GM04504 (cell line): ENCODE measurements around the gene ERLEC1.
"Not testable (repeated sequence)": the region's sequence is repeated elsewhere in the genome, so short reads cannot be mapped to it uniquely, and the experiment has no call there.

ENCODE experiments used
- DNase-seq: peaks from one replicate; pipeline ENCODE4 v3.0.0-alpha.2; 2012; ENCODE audit warnings: low read depth

ERLEC1 gene, protein sequence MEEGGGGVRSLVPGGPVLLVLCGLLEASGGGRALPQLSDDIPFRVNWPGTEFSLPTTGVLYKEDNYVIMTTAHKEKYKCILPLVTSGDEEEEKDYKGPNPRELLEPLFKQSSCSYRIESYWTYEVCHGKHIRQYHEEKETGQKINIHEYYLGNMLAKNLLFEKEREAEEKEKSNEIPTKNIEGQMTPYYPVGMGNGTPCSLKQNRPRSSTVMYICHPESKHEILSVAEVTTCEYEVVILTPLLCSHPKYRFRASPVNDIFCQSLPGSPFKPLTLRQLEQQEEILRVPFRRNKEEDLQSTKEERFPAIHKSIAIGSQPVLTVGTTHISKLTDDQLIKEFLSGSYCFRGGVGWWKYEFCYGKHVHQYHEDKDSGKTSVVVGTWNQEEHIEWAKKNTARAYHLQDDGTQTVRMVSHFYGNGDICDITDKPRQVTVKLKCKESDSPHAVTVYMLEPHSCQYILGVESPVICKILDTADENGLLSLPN

DNA sequence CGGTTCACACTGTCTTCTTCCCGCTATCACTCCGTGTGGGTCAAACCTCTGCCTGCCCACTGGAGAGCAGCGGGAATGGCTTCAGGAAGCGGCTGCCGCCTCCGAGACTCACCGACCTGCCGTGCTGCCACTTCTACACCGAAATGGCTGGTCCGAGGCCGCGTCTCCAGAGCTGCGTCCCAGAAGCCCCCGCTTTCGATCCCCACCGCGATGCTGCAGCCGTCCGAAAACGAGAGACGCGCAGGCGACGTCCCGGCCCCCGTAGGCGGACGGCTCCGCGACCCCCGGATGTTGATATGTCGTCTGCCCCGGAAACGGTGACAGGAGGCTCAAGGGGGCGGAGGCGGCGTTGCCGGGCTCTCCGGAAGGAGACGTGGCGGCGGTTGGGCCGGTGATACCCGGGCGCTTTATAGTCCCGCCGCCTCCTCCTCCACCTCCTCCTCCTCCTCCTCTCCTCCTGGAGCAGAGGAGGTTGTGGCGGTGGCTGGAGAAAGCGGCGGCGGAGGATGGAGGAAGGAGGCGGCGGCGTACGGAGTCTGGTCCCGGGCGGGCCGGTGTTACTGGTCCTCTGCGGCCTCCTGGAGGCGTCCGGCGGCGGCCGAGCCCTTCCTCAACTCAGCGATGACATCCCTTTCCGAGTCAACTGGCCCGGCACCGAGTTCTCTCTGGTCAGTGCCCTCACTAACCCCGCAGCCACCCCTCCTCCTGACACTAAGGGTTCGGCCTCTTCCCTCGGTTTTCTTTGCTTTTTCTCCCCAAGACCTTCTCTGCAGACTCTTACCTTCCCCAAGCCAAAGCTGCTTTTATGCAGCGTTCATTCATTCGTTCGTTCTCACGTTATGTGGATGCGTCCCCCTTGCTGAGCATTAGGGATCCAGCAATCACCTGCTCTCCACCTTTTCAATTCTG lies at the start of gene ERLEC1, which contains the start of gene ASB3:
TSS of gene ERLEC1 (plus strand) at position 340 of the 909 bp plus-strand sequence. CDS start at position 507, 167 bp downstream.
TSS of gene ASB3 (minus strand) at position 249 of the 909 bp plus-strand sequence. CDS start 21,381 bp downstream, outside the sequence.
- DNase-seq = peak; percentile 76

GRCh38 chr2:53737091-53737490 lies 49.8 kb upstream of the ERLEC1 start:
- DNase-seq = no peak

- no peak for DNase-seq
These were observed 47.8 kb upstream of the ERLEC1 start for GRCh38 chr2:53739032-53739431.

DNA sequence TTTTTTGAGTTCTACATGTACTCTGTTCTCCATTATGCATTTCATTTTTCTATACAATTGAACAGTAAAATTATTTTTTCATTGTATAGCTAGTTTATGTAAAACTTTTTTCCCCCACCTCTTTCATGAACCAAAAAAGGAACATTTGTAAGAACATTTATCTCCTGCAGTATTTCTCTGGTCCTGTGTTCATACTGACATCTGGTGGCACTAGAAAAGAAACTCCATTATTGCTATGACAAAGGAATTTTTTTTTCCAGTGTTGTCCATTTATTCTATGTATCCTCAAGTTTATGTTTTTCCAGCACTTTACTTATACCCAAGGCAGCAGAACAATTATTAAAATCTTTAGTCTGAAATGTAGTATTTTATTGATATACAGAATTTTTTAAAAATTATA lies 46.7 kb upstream of the ERLEC1 start:
- DNase-seq = no peak

- DNase-seq = no peak
These were observed 42.3 kb upstream of the ERLEC1 start for GRCh38 chr2:53744395-53745065.

- no peak for DNase-seq
These were observed 36.6 kb upstream of the ERLEC1 start for GRCh38 chr2:53750041-53750768.

GRCh38 chr2:53751728-53752127 lies 35.1 kb upstream of the ERLEC1 start:
- DNase-seq = no peak

- no peak for DNase-seq
These were observed 34.5 kb upstream of the ERLEC1 start for GRCh38 chr2:53752385-53752784.

GRCh38 chr2:53753041-53753440 lies 33.8 kb upstream of the ERLEC1 start:
- no peak for DNase-seq

GRCh38 chr2:53755121-53755520 lies 31.7 kb upstream of the ERLEC1 start:
- peak; percentile 33 for DNase-seq

DNA sequence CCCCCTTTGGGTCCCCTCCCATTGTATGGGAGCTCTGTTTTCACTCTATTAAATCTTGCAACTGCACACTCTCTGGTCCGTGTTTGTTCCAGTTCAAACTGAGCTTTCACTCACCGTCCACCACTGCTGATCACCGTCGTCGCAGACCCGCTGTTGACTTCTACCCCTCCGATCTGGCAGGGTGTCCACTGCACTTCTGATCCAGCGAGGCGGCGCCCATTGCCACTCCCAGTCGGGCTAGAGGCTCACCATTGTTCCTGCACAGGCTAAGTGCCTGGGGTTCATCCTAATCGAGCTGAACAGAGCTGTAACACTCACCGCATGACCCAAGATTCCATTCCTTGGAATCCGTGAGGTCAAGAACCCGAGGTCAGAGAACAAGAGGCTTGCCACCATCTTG lies 30.2 kb upstream of the ERLEC1 start:
- no peak for DNase-seq

DNA sequence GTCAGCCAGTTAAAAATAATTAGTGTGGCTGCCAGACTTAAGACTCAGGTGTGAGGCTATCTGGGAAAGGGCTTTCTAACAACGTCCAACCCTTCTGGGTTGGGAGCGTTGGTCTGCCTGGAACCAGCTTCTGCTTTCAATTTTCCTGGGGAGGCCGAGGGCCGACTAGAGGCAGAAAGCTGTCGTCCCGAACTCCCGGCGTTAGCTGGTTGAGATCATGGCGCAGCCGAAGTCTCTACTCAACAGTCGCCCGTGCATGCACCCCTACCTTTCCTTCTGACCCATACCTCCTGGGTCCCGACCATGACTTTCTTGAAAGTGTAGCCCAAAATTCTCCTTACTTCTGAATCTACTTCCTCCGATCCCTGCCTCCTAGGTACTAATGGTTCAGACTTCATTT lies 29.6 kb upstream of the ERLEC1 start:
- not testable (repeated sequence) for DNase-seq

- no peak for DNase-seq
These were observed 21.1 kb upstream of the ERLEC1 start for GRCh38 chr2:53765767-53766166.

DNA sequence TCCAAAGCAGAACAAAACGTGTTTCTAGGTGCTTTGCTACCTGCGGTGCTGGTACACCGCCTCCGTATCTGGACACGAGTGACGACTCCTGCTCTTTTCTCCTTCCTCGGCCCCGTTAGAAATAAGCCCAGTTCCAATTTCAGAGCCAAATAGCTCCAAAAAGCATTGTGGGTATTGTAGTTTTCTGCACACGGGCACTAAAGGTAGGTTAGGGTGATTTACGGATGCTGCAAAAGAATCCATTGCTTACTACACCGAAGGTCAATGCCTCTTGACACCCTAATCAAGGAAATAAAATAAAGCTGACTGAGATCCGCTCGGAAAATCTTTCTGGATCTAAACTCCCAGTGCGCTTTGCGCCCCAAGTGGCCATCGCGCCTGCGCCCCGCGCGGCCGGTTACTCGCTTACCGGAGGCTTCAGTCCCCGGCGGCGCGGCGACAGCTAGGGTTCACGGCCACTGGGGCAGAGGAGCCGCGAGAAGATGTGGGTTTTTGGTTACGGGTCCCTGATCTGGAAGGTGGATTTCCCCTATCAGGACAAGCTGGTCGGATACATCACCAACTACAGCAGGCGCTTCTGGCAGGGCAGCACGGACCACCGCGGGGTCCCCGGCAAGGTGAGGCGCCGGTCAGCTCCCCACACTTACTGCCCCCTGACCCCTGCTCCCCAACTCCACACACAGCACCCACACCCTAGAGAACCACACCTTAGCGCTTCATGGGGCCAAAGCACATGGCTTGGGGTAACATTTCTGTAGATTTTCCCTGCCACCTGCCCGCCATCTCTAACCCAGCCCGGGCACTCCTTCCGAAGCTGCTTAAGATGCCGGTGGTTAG lies 19.2 kb upstream of the ERLEC1 start, which contains the start of gene CHAC2:
TSS of gene CHAC2 (plus strand) at position 400 of the 837 bp plus-strand sequence. CDS start at position 483, 83 bp downstream.
- DNase-seq = peak; percentile 48

DNA sequence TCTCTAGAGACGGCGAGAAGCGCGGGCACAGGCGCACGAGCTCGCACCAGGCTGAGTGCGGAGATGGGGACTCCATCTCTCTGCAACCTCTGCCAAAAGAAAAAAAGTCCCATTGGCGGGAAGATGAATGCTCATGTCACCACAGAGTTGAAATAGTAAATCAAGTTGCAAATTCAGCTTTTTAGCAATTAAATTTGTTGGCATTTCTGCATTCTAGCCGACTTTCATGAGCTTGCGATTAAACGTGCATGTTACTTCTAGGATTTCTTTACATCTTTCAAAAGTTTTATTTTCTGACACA lies 18.7 kb upstream of the ERLEC1 start:
- DNase-seq = no peak

DNA sequence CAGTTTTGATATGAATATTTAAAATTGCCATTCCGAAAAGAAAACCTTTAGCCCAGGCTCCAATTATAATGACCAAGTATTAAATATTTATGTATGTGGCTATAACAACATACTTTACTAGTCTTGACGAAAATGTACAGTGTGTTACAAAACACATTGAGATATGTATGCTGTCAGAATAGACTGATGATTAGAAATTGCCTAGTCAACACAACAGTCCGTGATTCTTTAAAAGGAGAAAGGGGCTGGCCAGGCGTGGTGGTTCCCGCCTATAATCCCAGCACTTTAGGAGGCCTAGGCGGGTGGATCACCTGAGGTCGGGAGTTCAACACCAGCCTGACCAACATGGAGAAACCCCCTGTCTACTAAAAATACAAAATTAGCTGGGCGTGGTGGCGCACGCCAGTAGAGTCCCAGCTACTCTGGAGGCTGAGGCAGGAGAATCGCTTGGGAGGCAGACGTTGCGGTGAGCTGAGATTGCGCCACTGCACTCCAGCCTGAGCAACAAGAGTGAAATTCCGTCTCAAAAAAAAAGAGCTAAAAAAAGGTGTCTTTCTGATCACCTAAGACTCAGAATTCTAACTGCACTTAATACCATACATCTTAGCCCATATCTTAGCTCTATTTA lies 17.4 kb upstream of the ERLEC1 start:
- no peak for DNase-seq

- no peak for DNase-seq
These were observed 16.6 kb upstream of the ERLEC1 start for GRCh38 chr2:53770264-53770663.

DNA sequence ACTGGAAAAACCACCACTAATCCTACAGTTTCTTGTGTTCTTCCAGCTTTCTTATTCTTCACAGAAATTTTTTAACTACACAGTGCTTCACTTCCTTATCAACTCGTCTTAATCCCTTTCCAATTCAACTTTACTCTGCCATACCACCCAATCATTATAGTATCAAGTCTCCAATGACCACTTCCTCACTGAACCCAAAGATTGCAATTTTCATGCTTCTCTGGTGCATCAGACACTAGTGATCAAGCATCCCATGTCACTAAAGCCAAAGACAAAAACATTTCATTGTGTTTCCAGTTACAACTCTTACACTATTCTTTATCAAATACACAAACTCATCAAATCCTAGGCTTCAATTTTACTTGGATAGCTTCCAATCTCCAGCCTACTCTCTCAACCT lies 9.7 kb upstream of the ERLEC1 start:
- DNase-seq = no peak

- no peak for DNase-seq
These were observed 8.2 kb upstream of the ERLEC1 start for GRCh38 chr2:53778536-53779162.

DNA sequence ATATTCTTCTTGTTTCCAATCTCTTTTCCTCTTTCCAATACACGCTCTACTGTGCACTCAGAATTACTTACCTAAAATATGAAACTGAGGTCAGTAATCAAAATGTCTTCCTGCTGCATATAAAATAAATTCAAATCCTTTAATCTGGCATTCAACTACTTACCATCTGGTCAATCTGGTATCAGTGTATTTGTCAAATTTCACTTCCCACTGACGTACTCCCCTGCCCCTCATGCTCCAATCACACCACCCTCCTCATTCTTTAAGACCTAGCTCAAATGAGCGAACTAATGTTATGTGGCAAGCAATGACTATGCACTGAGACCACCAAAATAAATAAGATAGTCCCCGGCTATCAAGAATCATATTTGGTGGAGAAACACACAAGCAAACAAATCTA lies 6.8 kb upstream of the ERLEC1 start:
- no peak for DNase-seq
